HG02588 (cell line): ENCODE data around the gene C1QTNF2.
"Not testable (repeated sequence)": the region's sequence is repeated elsewhere in the genome, so short reads cannot be mapped to it uniquely, and the experiment has no call there.

Source experiments
- ATAC-seq: cut with Tn5 transposase; IDR thresholded peaks from one replicate; pipeline ENCODE4 v1.9.1; 2021; ENCODE audit warnings: mild to moderate bottlenecking, moderate library complexity; ENCODE audit not compliant: unreplicated experiment

C1QTNF2 gene

DNA sequence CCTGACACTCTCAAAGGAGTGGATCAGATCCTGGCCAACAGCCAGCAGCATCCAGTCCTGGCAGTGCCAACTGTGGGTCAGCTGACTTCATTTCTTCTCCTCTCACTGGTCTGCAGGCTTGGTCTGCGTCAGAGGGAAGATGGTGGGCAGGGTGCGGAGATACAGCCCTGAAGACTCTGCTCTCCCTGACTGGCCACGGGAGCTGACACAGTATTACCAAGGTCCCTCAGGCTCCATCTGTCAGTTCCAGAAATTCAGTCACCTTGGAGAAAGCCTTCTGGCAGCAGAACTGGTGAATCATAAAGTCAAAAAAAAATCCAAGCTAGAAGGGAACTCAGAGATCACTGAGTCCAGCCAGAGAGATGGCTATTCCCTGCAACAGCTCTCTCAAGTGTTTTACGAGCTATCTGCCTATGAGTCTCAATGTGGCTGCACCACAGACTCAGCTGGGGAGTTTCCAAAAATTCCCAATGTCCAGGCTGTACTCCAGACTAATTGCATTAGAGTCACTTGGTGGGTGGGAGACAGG lies 27.9 kb downstream of the C1QTNF2 start:
- no peak for ATAC-seq

DNA sequence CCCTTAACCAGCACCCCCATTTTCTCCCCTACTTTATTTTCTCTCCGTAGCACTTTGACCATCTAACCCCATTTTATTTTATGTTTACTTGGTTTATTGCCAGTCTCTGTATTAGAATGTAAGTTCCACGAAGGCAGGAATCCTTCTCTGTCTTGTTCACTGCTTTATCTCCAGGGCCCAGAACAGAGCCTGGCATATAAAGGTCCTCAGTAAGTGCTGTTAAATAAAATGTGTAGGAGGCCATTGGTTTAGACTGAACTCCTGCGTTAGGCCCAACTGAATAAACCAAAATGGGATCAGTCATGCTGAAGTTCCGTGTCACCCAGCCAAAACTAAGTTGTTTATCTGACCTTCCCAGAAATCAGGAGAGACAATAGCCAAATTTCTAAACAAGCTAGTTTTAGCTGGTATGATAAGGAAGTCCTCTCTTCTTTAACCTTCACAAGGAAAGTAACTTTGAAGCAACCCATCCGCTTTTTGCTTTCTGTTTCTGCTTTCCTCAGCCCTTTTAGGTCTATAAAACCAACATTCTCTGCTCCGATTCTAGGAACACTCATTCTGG lies 29.0 kb downstream of the C1QTNF2 start:
- no peak for ATAC-seq

GRCh38 chr5:160340513-160340912 lies 29.9 kb downstream of the C1QTNF2 start:
- not testable (repeated sequence) for ATAC-seq

- no peak for ATAC-seq
Observed at GRCh38 chr5:160339406-160340130, 30.9 kb downstream of the C1QTNF2 start.

GRCh38 chr5:160334716-160335115 lies 35.7 kb downstream of the C1QTNF2 start:
- ATAC-seq = not testable (repeated sequence)

DNA sequence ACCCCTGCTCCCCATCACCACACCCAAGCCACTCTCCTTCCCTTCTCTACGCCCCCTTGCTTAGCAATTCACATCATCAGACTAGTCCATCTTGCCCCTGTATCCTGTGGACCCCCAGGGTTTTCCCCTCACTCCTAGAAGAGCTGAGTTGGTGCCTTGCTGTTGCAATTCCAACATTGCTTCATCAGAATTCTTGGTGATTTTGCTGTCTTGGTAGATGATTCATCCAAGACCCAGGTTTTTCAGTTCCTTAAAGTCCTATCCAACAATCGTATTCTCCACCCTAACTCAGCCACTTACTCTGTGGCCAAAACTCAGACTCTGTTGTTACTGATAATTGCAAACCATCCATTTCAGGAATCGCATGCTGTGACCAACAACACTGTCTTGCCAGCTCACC lies 36.7 kb downstream of the C1QTNF2 start:
- no peak for ATAC-seq

DNA sequence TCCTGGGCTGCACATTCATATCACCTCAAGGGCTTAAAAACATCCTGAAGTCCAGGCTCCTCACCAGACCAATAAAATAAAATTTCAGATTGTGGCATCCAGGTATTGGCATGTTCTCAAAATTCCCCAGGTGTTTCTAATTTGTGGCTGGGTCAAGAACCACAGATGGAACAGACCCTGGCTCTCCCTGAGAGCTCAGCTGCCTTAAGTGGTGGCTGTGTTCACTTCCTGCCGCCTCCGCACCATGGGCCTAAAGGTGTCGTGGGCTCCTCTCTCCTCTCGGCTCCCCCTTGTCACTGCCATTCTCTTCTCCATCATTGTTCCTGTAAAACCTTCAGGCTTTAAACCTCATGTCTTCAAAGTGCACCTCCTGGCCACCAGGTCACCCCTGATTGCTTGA lies 40.2 kb downstream of the C1QTNF2 start:
- ATAC-seq = no peak

GRCh38 chr5:160327818-160328217 lies 42.6 kb downstream of the C1QTNF2 start:
- ATAC-seq = no peak

DNA sequence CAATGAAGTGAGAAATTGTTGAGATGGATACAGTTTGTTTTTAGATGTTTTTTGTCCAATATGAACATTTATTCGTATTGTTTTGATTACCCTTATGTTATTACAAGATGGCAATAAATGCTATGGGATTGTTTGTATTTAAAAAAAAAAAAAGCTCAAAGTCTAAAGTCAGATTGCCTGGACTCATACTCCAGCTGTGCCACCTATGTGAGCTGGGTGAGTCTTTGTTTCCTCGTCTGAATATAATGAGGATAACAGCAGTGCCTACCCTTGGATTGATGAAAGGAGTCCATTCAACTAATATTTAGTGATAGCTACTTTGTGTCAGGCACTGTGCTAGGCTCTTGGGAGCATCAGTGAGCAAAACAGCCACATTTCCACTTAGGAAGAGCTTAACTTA lies 43.4 kb downstream of the C1QTNF2 start:
- no peak for ATAC-seq

- no peak for ATAC-seq
Observed at GRCh38 chr5:160325716-160326115, 44.7 kb downstream of the C1QTNF2 start.

GRCh38 chr5:160324886-160325285 lies 45.5 kb downstream of the C1QTNF2 start:
- ATAC-seq = no peak

GRCh38 chr5:160318409-160318808 lies 52.0 kb downstream of the C1QTNF2 start:
- no peak for ATAC-seq

DNA sequence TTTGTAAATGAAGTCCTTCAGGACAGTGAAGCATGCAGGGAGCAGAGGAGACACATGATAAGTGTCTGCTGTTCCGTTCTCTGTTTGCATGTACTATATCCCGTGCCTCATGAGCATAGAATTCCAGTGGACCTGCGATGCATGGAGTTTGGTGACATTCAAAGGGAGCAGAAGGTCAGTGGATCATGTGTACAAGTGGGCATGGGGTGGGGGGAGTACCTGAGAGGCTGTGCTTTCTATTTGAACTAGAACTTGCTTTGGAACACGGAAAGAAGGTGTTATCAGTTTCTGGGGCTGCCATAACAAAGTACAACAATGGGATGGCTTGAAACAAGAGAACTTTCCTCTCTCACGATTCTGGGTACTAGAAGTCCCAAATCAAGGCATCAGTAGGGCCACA lies 53.0 kb downstream of the C1QTNF2 start:
- no peak for ATAC-seq

GRCh38 chr5:160315968-160316367 lies 54.5 kb downstream of the C1QTNF2 start:
- ATAC-seq = no peak

GRCh38 chr5:160312960-160313727 lies 57.3 kb downstream of the C1QTNF2 start:
- no peak for ATAC-seq

DNA sequence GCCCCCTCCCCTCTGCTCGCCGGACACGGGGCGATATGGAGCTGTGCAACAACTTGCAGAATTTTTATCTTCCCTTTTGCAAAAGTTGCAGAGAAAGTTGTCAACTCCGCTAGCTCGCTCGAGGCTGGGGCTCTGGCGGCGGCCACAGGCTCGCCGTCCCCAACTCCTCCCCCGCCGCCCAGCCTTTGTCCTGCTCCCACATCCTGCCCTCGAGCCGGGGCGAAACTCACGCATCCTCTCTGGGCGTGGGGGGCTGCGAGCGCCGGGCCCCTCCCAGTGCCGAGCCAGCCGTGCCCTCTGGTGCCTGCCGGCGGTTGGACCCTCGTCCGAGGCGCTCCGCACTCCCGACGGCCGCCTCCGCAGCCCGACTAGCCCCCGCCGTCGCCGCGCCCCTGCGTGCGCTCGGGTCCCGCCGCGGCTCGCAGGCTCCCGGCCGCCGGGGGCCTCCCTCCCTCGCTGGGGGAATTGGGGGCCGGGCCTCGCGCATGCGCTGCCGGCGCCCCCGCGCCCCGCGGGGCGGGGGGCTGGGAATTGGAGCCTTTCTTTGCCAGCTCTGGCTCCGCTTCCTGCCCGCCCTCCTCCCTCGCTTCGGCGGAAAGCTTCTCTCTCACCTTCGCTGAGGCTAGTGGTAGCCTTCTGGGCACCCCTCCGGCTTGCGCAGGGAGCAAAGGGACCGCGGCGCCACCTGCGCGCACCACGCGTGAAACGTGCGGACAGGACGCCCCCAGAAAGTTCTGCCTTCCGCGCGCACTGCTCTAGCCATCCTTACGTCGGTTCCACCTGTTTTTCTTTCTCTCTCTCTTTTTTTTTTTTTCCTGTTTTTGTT lies 58.1 kb downstream of the C1QTNF2 start, which contains the start of gene CCNJL:
Gene CCNJL, minus strand, starts transcription at position 431 of the 826 bp plus-strand sequence. CDS start 641 bp downstream, outside the sequence.
- no peak for ATAC-seq

DNA sequence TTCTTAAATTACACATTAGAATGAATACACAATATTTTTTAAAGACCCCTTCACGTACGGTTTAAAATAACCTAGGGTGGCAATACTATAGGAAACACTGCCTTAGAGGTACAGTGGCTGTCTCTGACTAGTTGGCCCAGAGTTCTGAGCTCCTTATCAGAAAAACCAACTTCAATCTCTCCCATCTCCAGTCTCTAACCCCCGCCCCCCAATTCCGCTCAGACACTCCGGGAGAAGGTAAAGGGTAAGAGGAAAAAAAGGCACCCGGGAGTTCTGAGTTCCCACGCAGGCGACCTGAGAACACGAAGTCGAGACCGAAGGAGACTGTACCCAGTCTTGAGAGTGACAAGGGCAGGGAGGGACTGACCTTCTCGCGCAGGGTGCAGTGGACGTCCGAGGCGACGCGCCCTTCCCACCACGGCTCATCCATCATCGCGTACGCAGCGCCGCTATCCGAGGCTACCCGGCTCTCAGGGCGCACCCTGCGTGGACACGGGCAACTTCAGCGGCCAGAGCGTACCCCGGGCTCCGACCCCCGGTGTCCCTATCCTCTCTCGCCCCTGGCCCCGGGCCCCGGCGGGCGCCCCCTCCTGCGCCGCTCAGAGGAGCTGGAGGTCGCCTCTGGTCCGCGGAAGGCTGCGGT lies 58.8 kb downstream of the C1QTNF2 start:
- ATAC-seq = no peak

GRCh38 chr5:160310552-160311295 lies 59.7 kb downstream of the C1QTNF2 start:
- ATAC-seq = no peak

GRCh38 chr5:160310140-160310539 lies 60.3 kb downstream of the C1QTNF2 start:
- ATAC-seq = no peak

DNA sequence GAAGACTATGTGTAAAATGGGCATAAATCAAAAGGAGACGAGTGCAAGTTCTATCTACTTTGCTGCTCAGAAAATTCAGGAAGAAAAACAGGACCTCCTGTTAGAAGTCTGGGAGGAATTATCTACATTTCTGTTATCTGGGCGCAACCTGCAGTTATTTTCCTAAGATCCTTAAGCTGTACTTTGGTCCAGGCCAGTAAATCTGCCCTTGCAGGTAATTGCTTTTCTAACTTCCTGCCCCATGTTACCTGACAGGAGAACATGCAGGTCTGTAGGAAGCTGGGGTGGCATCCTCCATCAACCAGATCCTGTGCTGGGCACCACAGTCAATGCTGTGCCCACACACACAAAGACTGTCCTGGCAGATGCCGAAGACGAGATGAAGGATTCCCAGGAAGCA lies 63.7 kb downstream of the C1QTNF2 start:
- ATAC-seq = no peak
